ENCODE measurements around the gene MLLT3. TPM values are rescaled to one million over a fixed set of nuclear protein-coding genes. Genes with fewer than 3 reads are reported as not detected.

The MLLT3 gene
- total RNA-seq, 2 donors from 2014 or later, result 40.0 to 47.5 TPM

DNA sequence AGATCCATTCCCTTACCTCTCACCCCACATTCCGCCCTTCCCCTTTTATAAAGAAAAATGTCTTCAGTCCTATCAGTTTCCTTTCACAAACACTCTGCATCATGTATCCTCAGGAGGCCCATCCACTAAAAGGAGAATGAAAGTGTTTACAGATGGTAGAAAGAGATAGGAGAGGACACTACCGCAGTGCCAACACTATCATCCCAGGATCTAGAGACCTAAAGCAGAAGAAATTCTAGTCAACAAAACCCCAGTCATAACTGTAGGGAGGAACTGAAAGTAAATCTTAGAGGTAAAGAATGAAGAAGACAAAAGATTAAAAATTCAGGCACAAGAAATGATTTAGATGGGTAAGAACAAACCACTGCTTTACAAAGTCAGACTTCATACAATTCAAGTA lies 114.1 kb downstream of the MLLT3 start:
- Mint-ChIP-seq H3K4me1 (ENCODE audit: low read depth) (peaks cover 80% of the 10 kb centered on the region), H3K9me3 (peaks cover 0 to 1% of the 10 kb centered on the region in 2 donors), H3K27ac (peak overlapping the region; percentile 24), H3K36me3 (ENCODE audit: insufficient read depth in 2 of 2) (peaks cover 3 to 4% of the 10 kb centered on the region in 2 donors), H3K27me3 (ENCODE audit: low read depth) (no peaks in the 10 kb centered on the region), H3K4me3 (peak overlapping the region; percentile 30 to 47)
- ATAC-seq (replicated peaks in 1 of 2) (peak; percentile 69 to 83), DNase-seq (peak in 1 of 2 donors; percentile 10)

DNA sequence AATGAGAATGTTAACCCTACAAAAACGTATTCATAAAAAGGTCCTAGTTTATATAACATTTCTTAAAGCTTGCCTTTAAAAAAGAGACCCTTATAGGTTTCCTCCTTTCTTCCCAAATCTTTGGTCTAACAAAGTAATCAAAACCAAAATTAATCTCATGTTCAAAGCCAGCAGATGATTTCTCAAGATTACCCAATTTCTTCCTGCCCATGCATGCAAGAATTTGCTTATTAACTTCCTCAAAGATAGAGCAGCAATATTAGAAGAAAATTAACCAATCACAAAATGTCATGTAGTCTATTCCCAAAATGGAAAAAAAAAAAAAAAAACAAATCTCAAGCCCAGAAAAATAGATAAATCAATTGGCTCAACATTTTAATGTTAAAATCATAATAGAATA lies 114.9 kb downstream of the MLLT3 start:
- Mint-ChIP-seq H3K4me1 (ENCODE audit: low read depth) (peaks cover 76% of the 10 kb centered on the region), H3K36me3 (ENCODE audit: insufficient read depth in 2 of 2) (peaks cover 3 to 4% of the 10 kb centered on the region in 2 donors), H3K4me3 (peak overlapping the region in 1 of 2 donors; percentile 32), H3K27me3 (ENCODE audit: low read depth) (no peaks in the 10 kb centered on the region), H3K27ac (no peak overlapping the region), H3K9me3 (peaks cover 0 to 1% of the 10 kb centered on the region in 2 donors)
- DNase-seq, result no peak
- no peak for ATAC-seq (replicated peaks in 1 of 2)

DNA sequence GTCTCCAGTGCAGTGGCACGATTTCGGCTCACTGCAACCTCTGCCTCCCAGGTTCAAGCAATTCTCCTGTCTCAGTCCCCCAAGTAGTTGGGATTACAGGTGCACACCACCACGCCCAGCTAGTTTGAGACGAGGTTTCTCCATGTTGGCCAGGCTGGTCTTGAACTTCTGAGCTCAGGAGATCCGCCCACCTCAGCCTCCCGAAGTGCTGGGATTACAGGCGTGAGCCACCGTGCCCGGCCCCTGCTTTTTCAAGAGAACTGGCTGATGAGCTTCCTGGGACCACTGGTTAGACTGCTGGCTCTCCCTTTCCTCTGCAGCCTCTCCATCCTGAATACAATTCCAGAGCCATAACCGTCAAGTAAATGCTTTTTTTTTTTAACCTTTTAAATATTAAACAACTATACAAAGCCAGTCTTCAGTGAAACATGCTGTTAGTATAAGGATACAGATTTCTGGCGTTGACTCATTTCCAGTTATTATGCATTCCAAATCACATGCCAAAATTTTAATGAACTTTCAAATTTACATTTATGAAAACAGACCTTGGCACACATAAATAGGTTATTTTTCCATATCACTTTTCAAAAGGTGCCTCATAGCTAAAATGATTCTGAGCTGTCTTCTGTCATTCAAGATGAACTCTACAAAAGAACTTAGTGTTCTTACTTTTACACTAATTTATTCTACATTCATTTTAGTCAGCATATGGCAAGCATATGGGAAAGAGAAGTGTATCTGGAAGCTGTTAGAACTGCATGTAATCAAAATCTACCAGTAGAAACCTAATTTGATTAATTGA lies 116.0 kb downstream of the MLLT3 start:
- peaks cover 3 to 4% of the 10 kb centered on the region in 2 donors for H3K36me3 Mint-ChIP-seq (ENCODE audit: insufficient read depth in 2 of 2)
- peaks cover 0 to 1% of the 10 kb centered on the region in 2 donors for H3K9me3 Mint-ChIP-seq
- H3K4me1 Mint-ChIP-seq (ENCODE audit: low read depth), result peaks cover 71% of the 10 kb centered on the region
- peak overlapping the region; percentile 33 for H3K27ac Mint-ChIP-seq
- no peaks in the 10 kb centered on the region for H3K27me3 Mint-ChIP-seq (ENCODE audit: low read depth)
- no peak for DNase-seq
- no peak overlapping the region for H3K4me3 Mint-ChIP-seq
- ATAC-seq (replicated peaks in 1 of 2), result peak in 1 of 2 donors; percentile 28

DNA sequence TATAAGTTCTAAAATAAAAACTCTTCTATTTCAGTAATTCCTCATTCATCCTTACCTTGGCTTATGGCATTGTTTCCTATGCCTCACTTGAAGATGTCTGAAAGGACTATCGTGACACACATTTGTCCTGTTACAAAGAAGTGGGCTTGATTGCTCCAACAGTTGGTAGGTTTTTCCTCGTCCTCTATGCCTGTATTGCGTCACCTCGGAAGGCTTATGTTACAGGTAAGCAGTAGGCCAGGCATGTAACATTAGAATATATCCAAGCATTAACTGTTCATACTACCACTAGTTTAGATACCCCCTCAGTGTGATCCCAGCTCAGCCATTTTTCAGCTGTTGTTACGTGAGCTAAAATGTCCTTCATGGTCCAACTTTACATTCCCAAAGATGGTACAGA lies 116.7 kb downstream of the MLLT3 start:
- H3K27me3 Mint-ChIP-seq (ENCODE audit: low read depth), result no peaks in the 10 kb centered on the region
- peaks cover 77% of the 10 kb centered on the region for H3K4me1 Mint-ChIP-seq (ENCODE audit: low read depth)
- no peak for DNase-seq
- ATAC-seq (replicated peaks in 1 of 2), result no peak
- H3K27ac Mint-ChIP-seq, result no peak overlapping the region
- H3K36me3 Mint-ChIP-seq (ENCODE audit: insufficient read depth in 2 of 2), result peaks cover 3 to 5% of the 10 kb centered on the region in 2 donors
- peaks cover 0 to 1% of the 10 kb centered on the region in 2 donors for H3K9me3 Mint-ChIP-seq
- no peak overlapping the region for H3K4me3 Mint-ChIP-seq

DNA sequence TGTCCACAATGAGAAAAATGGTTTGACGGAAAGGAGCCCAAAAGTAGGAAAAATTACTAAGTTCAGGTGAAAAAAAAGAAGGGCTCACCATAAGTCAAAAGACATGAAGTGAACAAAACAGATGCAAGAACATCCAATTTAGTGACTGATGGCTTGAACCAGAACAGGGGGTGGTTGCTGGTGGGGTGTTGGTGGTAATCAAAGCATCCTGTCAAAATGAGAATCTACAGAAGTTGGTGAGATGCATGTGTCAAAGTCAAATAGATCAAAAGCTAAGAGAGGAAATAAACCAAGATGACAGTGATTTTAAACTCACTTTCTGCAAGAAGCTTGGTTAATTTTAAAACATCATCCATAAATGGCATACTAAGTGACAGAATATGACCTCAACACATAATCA lies 117.4 kb downstream of the MLLT3 start:
- ATAC-seq (replicated peaks in 1 of 2) (peak; percentile 79 to 83), DNase-seq (peak; percentile 12 to 22)
- Mint-ChIP-seq H3K36me3 (ENCODE audit: insufficient read depth in 2 of 2) (peaks cover 2 to 3% of the 10 kb centered on the region in 2 donors), H3K27me3 (ENCODE audit: low read depth) (no peaks in the 10 kb centered on the region), H3K4me3 (no peak overlapping the region), H3K27ac (no peak overlapping the region), H3K4me1 (ENCODE audit: low read depth) (peaks cover 81% of the 10 kb centered on the region), H3K9me3 (peaks cover 0 to under 1% of the 10 kb centered on the region in 2 donors)

DNA sequence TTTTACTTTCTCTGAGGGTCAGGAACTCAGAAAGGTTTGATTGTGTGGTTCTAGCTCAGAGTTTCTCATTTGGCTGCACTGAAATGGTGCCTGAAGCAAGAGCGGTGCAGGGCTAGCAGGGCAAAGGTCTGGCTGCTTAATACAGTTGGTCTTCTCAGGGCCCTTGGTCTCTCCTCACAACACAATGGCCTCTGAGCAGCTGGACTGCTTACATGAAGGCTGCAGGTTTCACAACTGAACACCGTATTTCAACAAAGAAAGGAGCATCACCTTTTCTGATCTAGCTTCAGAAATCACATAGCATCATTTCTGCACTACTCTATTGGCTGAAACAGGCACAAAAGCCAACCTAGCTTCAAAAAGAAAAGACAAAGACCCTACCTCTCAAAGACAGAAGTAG lies 122.2 kb downstream of the MLLT3 start:
- Mint-ChIP-seq H3K4me3 (no peak overlapping the region), H3K9me3 (peaks cover 2% of the 10 kb centered on the region in 2 donors), H3K27ac (no peak overlapping the region), H3K4me1 (ENCODE audit: low read depth) (peaks cover 61% of the 10 kb centered on the region), H3K27me3 (ENCODE audit: low read depth) (no peaks in the 10 kb centered on the region), H3K36me3 (ENCODE audit: insufficient read depth in 2 of 2) (peaks cover 3 to 5% of the 10 kb centered on the region in 2 donors)
- DNase-seq (no peak), ATAC-seq (replicated peaks in 1 of 2) (no peak)

DNA sequence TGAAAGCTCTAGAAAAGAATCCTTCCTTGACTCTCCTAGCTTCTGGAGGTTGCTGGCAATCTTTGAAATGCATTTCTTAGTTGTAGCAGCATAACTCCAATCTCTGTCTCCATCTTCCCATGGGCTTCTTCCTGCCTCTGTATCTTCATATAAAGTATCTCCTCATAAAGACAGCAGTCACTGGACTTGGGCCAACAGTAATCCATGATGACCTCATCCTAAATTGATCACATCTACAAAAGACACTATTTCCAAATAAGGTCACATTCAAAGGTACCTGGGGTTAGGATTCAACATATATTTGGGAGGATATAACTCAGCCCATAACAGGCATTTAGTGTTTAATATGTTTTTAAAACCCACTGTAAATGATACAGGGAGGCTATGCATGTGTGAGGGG lies 123.3 kb downstream of the MLLT3 start:
- Mint-ChIP-seq H3K9me3 (peaks cover 2% of the 10 kb centered on the region in 2 donors), H3K27me3 (ENCODE audit: low read depth) (no peaks in the 10 kb centered on the region), H3K27ac (no peak overlapping the region), H3K4me1 (ENCODE audit: low read depth) (peaks cover 53% of the 10 kb centered on the region), H3K36me3 (ENCODE audit: insufficient read depth in 2 of 2) (peaks cover 3 to 5% of the 10 kb centered on the region in 2 donors), H3K4me3 (no peak overlapping the region)
- no peak for ATAC-seq (replicated peaks in 1 of 2)
- DNase-seq, result no peak

DNA sequence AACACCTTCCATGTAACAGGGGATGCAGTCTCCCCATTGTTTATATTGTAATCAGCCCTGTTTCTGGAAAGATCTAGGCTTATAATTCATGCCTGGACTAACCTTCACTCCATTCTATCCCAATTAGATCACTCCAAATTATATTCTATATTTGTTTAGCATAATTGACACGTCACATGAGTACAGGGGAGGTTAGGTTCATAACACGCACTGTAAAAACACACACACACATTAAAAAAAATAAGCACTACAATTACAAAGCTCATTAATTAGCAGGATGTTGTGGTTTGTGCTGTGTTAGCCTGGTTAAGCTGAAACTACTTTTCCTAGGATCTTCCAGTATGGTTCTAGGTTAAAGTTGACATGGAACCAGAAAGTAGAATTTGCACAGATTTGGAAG lies 126.0 kb downstream of the MLLT3 start:
- ATAC-seq (replicated peaks in 1 of 2) (no peak), DNase-seq (no peak)
- no peaks in the 10 kb centered on the region for H3K27me3 Mint-ChIP-seq (ENCODE audit: low read depth)
- no peak overlapping the region for H3K27ac Mint-ChIP-seq
- H3K9me3 Mint-ChIP-seq, result peaks cover 2% of the 10 kb centered on the region in 2 donors
- H3K4me3 Mint-ChIP-seq, result no peak overlapping the region
- H3K36me3 Mint-ChIP-seq (ENCODE audit: insufficient read depth in 2 of 2), result peaks cover 2 to 5% of the 10 kb centered on the region in 2 donors
- H3K4me1 Mint-ChIP-seq (ENCODE audit: low read depth), result peaks cover 48% of the 10 kb centered on the region

DNA sequence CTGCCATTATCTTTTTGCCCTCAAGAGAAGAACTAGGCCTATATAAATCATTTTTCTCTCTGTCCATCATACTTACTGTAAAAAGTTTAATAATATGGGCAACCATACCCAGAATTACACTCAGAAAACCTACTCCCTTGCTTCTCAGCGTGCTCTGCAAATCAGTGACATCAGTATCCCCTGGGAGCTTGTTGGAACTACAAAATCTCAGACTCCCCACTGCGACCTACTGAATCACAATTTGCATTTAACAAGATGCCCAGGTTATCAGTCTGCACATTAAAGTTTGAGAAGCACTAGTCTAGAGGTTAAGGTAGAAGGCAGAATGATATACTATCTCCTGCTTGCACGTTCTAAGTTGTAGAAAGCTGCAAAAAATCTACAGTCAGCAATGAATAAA lies 127.2 kb downstream of the MLLT3 start:
- H3K27me3 Mint-ChIP-seq (ENCODE audit: low read depth), result no peaks in the 10 kb centered on the region
- H3K36me3 Mint-ChIP-seq (ENCODE audit: insufficient read depth in 2 of 2), result peaks cover 2% of the 10 kb centered on the region in 2 donors
- H3K9me3 Mint-ChIP-seq, result peaks cover 2% of the 10 kb centered on the region in 2 donors
- no peak for ATAC-seq (replicated peaks in 1 of 2)
- no peak overlapping the region for H3K27ac Mint-ChIP-seq
- H3K4me3 Mint-ChIP-seq, result no peak overlapping the region
- H3K4me1 Mint-ChIP-seq (ENCODE audit: low read depth), result peaks cover 50% of the 10 kb centered on the region
- DNase-seq, result no peak

DNA sequence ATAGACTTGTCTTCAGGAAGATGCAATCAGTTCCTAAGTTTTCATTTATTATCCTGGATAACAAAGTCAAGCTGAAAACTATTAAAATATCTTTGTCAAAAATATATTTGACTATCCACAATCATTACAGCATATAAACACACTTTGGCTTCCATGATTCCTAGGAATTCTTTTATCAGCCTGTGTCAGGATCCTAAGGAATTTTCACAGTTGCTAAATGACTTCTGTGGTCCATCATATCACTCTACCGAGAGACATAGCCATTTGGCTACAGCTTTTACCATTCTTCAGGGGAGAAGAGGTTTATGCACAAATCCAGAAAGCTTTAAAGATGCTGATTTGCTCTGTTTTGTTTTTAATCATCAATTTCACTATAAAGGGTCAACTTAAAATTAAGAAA lies 128.3 kb downstream of the MLLT3 start:
- Mint-ChIP-seq H3K27ac (no peak overlapping the region), H3K9me3 (peaks cover 2% of the 10 kb centered on the region in 2 donors), H3K4me1 (ENCODE audit: low read depth) (peaks cover 49% of the 10 kb centered on the region), H3K4me3 (no peak overlapping the region), H3K27me3 (ENCODE audit: low read depth) (no peaks in the 10 kb centered on the region), H3K36me3 (ENCODE audit: insufficient read depth in 2 of 2) (peaks cover 2% of the 10 kb centered on the region in 2 donors)
- ATAC-seq (replicated peaks in 1 of 2), result no peak
- no peak for DNase-seq

DNA sequence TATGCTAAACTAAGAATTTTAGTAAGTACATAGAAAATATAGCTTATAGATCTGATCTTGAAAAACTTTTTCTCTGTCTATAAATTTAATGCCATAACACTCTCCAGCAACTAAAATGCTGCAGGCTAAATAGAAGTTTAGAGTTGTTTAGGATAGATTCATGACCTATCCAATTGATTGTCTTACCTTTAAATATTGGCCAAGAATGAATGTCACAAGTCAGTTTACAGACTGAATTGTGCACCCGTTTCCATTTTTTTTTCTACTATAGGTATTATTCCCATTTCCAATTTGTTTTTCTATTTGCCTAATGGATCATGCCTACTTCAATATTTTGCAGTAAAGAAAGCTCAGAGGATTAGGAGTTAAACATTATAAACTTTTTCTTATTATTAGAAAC lies 129.5 kb downstream of the MLLT3 start:
- Mint-ChIP-seq H3K4me3 (no peak overlapping the region), H3K9me3 (no peaks in the 10 kb centered on the region), H3K27ac (no peak overlapping the region), H3K27me3 (ENCODE audit: low read depth) (no peaks in the 10 kb centered on the region), H3K36me3 (ENCODE audit: insufficient read depth in 2 of 2) (no peaks in the 10 kb centered on the region), H3K4me1 (ENCODE audit: low read depth) (peaks cover 51% of the 10 kb centered on the region)
- DNase-seq (no peak), ATAC-seq (replicated peaks in 1 of 2) (no peak)

DNA sequence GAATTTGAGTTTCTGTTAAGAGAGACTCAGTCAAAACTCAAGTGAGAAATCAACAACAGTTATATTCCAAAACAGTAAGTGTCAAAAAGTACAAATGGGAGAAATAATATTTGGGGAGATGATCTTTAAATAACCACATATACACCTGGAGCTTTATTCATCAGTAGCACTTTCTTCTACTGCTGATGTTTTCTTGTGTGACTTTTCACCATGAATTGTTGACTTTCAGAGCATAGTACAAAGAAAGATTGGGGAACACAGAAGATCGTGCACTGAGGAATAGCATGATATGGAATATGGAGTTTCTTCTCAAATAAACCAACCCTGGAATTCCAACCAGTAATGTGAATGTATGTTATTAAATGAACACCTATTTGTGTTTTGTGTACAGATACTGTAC lies 130.7 kb downstream of the MLLT3 start:
- no peak overlapping the region for H3K4me3 Mint-ChIP-seq
- H3K36me3 Mint-ChIP-seq (ENCODE audit: insufficient read depth in 2 of 2), result no peaks in the 10 kb centered on the region
- no peaks in the 10 kb centered on the region for H3K27me3 Mint-ChIP-seq (ENCODE audit: low read depth)
- H3K27ac Mint-ChIP-seq, result no peak overlapping the region
- no peak for DNase-seq
- no peaks in the 10 kb centered on the region for H3K9me3 Mint-ChIP-seq
- peaks cover 42% of the 10 kb centered on the region for H3K4me1 Mint-ChIP-seq (ENCODE audit: low read depth)
- ATAC-seq (replicated peaks in 1 of 2), result no peak

DNA sequence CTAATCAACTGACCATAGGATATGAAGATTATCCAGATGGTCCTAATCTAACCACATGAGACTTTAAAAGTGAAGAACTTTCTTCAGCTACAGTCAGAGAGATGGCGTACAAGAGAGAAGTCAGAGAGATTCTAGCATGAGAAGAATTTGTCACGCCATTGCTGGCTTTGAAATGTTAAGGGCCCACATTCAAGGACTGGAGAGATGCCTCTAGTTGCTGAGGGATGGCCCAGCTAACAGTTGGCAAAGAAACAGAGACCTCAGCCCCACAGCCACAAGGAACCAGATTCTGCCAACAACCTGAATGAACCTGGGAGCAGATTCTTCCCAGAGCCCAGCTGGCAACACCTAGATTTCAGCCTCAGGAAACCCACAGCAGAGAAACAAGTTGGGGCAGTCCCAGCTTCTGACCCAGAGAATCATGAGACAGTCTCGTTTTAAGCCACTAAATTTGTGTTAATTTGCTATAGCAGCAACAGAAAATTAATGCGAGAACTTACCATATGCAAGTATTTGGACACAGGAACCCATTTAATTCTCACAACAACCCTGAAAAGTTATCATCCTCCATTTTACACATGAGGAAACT lies 132.0 kb downstream of the MLLT3 start:
- peaks cover 42% of the 10 kb centered on the region for H3K4me1 Mint-ChIP-seq (ENCODE audit: low read depth)
- H3K27ac Mint-ChIP-seq, result no peak overlapping the region
- H3K27me3 Mint-ChIP-seq (ENCODE audit: low read depth), result no peaks in the 10 kb centered on the region
- DNase-seq (no peak), ATAC-seq (replicated peaks in 1 of 2) (no peak)
- no peaks in the 10 kb centered on the region for H3K9me3 Mint-ChIP-seq
- no peaks in the 10 kb centered on the region for H3K36me3 Mint-ChIP-seq (ENCODE audit: insufficient read depth in 2 of 2)
- no peak overlapping the region for H3K4me3 Mint-ChIP-seq
